HepG2 (cell line): ENCODE measurements around the gene ACOT2. TPM values are rescaled to one million over a fixed set of nuclear protein-coding genes. Genes with fewer than 3 reads are reported as not detected.
A peak's percentile ranks its signal among the peaks of the same experiment; 100 is the strongest.

Source experiments
- CSRNP1 ChIP-seq: sonication (generic); formaldehyde crosslinking; IDR thresholded peaks from 2 replicates; pipeline ENCODE4 v1.8.1; 2023; ENCODE audit warnings: mild to moderate bottlenecking, missing genetic modification reagents
- FOXA1 ChIP-seq, 2 experiments: fragments of 450-650 bp in 1 of 2; sonication (generic) in 1 of 2; formaldehyde crosslinking in 1 of 2; IDR thresholded peaks; 2 replicates each; pipeline versions ENCODE4 v1.4.0 to v1.6.1; 2016 to 2020; ENCODE audit warnings: missing genetic modification reagents in 1 of 2
- GABPB1 ChIP-seq: IDR thresholded peaks from 2 replicates; pipeline ENCODE4 v1.6.1; 2016; ENCODE audit warnings: mild to moderate bottlenecking, missing genetic modification reagents, moderate library complexity, missing compliant biosample characterization
- HNF4G ChIP-seq, 2 experiments: sonication (generic) in 1 of 2; formaldehyde crosslinking in 1 of 2; IDR thresholded peaks; 2 replicates each; pipeline versions ENCODE4 v1.4.0 to v1.6.1; 2011 to 2020; ENCODE audit warnings: borderline replicate concordance in 2 of 2, low read depth in 2 of 2, mild to moderate bottlenecking in 2 of 2, low read length in 1 of 2, missing genetic modification reagents in 1 of 2, moderate library complexity in 1 of 2
- IKZF4 ChIP-seq: sonication (generic); formaldehyde crosslinking; IDR thresholded peaks from 2 replicates; pipeline ENCODE4 v1.5.1; 2020; ENCODE audit warnings: borderline replicate concordance, mild to moderate bottlenecking, low read depth, missing genetic modification reagents; ENCODE audit errors: not compliant biosample characterization
- KAT8 ChIP-seq: IDR thresholded peaks from 2 replicates; pipeline ENCODE4 v1.6.1; 2016; ENCODE audit warnings: missing genetic modification reagents, missing compliant biosample characterization
- MEIS2 ChIP-seq: sonication (generic); formaldehyde crosslinking; IDR thresholded peaks from 2 replicates; pipeline ENCODE4 v1.9.0; 2021; ENCODE audit warnings: mild to moderate bottlenecking, missing genetic modification reagents
- TBX3 ChIP-seq: fragments of 450-650 bp; IDR thresholded peaks from 2 replicates; pipeline ENCODE4 v1.6.1; 2017; ENCODE audit warnings: antibody characterized with exemption, mild to moderate bottlenecking, inconsistent platforms, borderline replicate concordance
- TFDP1 ChIP-seq: IDR thresholded peaks from 2 replicates; pipeline ENCODE4 v1.6.1; 2016; ENCODE audit warnings: missing compliant biosample characterization, missing genetic modification reagents, borderline replicate concordance
- ZBTB25 ChIP-seq: IDR thresholded peaks from 2 replicates; pipeline ENCODE4 v1.6.1; 2018; ENCODE audit warnings: missing genetic modification reagents
- ZKSCAN1 ChIP-seq: fragments of 150-350 bp; IDR thresholded peaks from 2 replicates; pipeline ENCODE4 v1.6.1; 2014; ENCODE audit warnings: low read length
- ZNF142 ChIP-seq: sonication (generic); formaldehyde crosslinking; IDR thresholded peaks from 2 replicates; pipeline ENCODE4 v1.4.0; 2020; ENCODE audit warnings: missing genetic modification reagents
- ZNF264 ChIP-seq: sonication (generic); formaldehyde crosslinking; IDR thresholded peaks from 2 replicates; pipeline ENCODE4 v1.4.0; 2020; ENCODE audit warnings: missing genetic modification reagents
- ZNF574 ChIP-seq: sonication (generic); formaldehyde crosslinking; IDR thresholded peaks from 2 replicates; pipeline ENCODE4 v1.4.0; 2020; ENCODE audit warnings: missing genetic modification reagents
- ZNF672 ChIP-seq: sonication (generic); formaldehyde crosslinking; IDR thresholded peaks from 2 replicates; pipeline ENCODE4 v1.8.1; 2022; ENCODE audit warnings: missing genetic modification reagents
- polyA plus RNA-seq, 8 experiments: library from polyadenylated mRNA; depleted of rRNA in 3 of 8; stranded (reverse) in 7 of 8; unstranded in 1 of 8; fragments of >200 nt; fragmentation: Illumina TruSeq in 4 of 8; extraction: Trizol in 4 of 8; gene quantifications; 2 replicates each; pipeline versions ENCODE4 v1.2.1 to v1.2.3, GENCODE V29; 2011 to 2016; ENCODE audit warnings: low read depth in 4 of 8, missing spikeins in 1 of 8, mixed read lengths in 1 of 8; ENCODE audit not compliant: insufficient read depth in 1 of 8
- total RNA-seq, 5 experiments: library from RNA; depleted of rRNA; stranded (reverse); fragments of >200 nt; fragmentation: Illumina TruSeq; extraction: Trizol; gene quantifications; 2 replicates each; pipeline ENCODE4 v1.2.3, GENCODE V29; 2016; ENCODE audit warnings: low read depth in 1 of 5

ACOT2 gene
- total and polyA plus RNA-seq, 2 of the 13 experiments (the other 11 are each of a cell fraction or from before 2014, with no cell fraction given): 60.0 to 110 TPM

- TF ChIP-seq ZNF142 (CRISPR knock-in tag) (peak; percentile 96), ZNF672 (CRISPR knock-in tag) (no peak), ZNF264 (CRISPR knock-in tag) (no peak), KAT8 (CRISPR knock-in tag) (no peak), ZNF574 (CRISPR knock-in tag) (peak; percentile 51; the same call in 1 of the 2 replicates), HNF4G (IDR thresholded peaks at IDR 0.05; ENCODE audit: borderline replicate concordance, low read depth, low read length) (no peak), HNF4G (CRISPR knock-in tag; IDR thresholded peaks at IDR 0.05; ENCODE audit: borderline replicate concordance, low read depth) (no peak), ZKSCAN1 (no peak), TBX3 (no peak), FOXA1 (IDR thresholded peaks at IDR 0.05) (no peak), FOXA1 (CRISPR knock-in tag; IDR thresholded peaks at IDR 0.05) (no peak), GABPB1 (CRISPR knock-in tag) (peak; percentile 65; the same call in 1 of the 2 replicates), MEIS2 (CRISPR knock-in tag) (no peak), IKZF4 (CRISPR knock-in tag) (peak; percentile 16), CSRNP1 (CRISPR knock-in tag) (peak; percentile 72; the same call in 1 of the 2 replicates), ZBTB25 (no peak), TFDP1 (CRISPR knock-in tag) (peak; percentile 9; the same call in 1 of the 2 replicates)
Measured at GRCh38 chr14:73612339-73613045, 43.5 kb downstream of the ACOT2 start, which contains the start of gene ACOT6 (continued).
